ENCODE data around the gene RAB20. TPM values are rescaled to one million over a fixed set of nuclear protein-coding genes. Genes with fewer than 3 reads are reported as not detected.

Gene RAB20
- total RNA-seq, 1 experiment from 2014 or later = 12.3 TPM

GRCh38 chr13:110563463-110563774 is 1.9 kb upstream of the RAB20 start:
- Histone ChIP-seq H3K79me2 (ENCODE audit: insufficient read depth, low read length) (peaks cover 4% of the 10 kb centered on the region; the same call in 1 of the 2 replicates), H3K56ac (ENCODE audit: insufficient read length, low read depth, low read length) (no peak overlapping the region), H2AFZ (ENCODE audit: low read length) (no peak overlapping the region), H3K23me2 (ENCODE audit: insufficient read length, low read depth, low read length, poor library complexity, severe bottlenecking) (peaks cover 4% of the 10 kb centered on the region), H4K91ac (ENCODE audit: insufficient read length, low read depth, low read length) (no peak overlapping the region), H3T11ph (ENCODE audit: low read length) (no peak overlapping the region), H2BK20ac (ENCODE audit: low read depth, low read length, poor library complexity, severe bottlenecking) (no peak overlapping the region), H3K18ac (ENCODE audit: insufficient read length, low read depth, low read length) (no peak overlapping the region), H2BK120ac (ENCODE audit: low read depth, low read length, poor library complexity, severe bottlenecking) (no peak overlapping the region), H2BK5ac (ENCODE audit: insufficient read length, low read length) (no peak overlapping the region), H2AK5ac (ENCODE audit: insufficient read length, low read length) (no peak overlapping the region), H3K4ac (ENCODE audit: low read depth, low read length) (no peak overlapping the region), H2BK15ac (ENCODE audit: low read depth, low read length) (no peak overlapping the region), H3K4me1 (ENCODE audit: insufficient read depth, low read length) (peaks cover 13% of the 10 kb centered on the region; the same call in 1 of the 2 replicates), H3K9me3 (ENCODE audit: control insufficient read depth, low read depth, low read length) (no peaks in the 10 kb centered on the region), H3K4me2 (ENCODE audit: insufficient read depth, insufficient read length, low read length) (no peak overlapping the region), H4K5ac (ENCODE audit: insufficient read length, low read depth, low read length) (no peak overlapping the region), H3K79me1 (ENCODE audit: insufficient read depth, low read depth, low read length, poor library complexity, severe bottlenecking) (no peaks in the 10 kb centered on the region), H3K14ac (ENCODE audit: insufficient read depth, low read length) (no peak overlapping the region), H3K23ac (ENCODE audit: insufficient read length, low read depth, low read length) (no peak overlapping the region), H3K27ac (ENCODE audit: insufficient read length, low read depth, low read length) (no peak overlapping the region), H2BK12ac (ENCODE audit: insufficient read length, low read depth, low read length) (no peak overlapping the region), H3K27me3 (ENCODE audit: insufficient read depth, low read length) (no peaks in the 10 kb centered on the region; the same call in 1 of the 2 replicates), H4K20me1 (ENCODE audit: control insufficient read depth, insufficient read depth, insufficient read length) (no peaks in the 10 kb centered on the region), H4K8ac (replicated peaks; ENCODE audit: insufficient read length, low read depth, low read length) (no peak overlapping the region), H3K9ac (ENCODE audit: extremely low read depth, insufficient read length, low read length) (no peak overlapping the region)
- Mint-ChIP-seq H3K36me3 (ENCODE audit: insufficient read depth in 1 of 3, low read depth in 3 of 3) (peaks cover 0 to 6% (median 2%) of the 10 kb centered on the region in 3 experiments; a peak in 2 of 7 replicates), H3K27ac (no peak overlapping the region), H3K4me1 (peaks cover 29 to 43% of the 10 kb centered on the region in 2 experiments), H3K27me3 (ENCODE audit: low read depth) (peaks cover 15% of the 10 kb centered on the region), H3K4me3 (peak overlapping the region; percentile 15 to 16; a peak in 2 of 5 replicates), H3K9me3 (no peaks in the 10 kb centered on the region; a peak in 1 of 5 replicates)
- WGBS (ENCODE audit: extremely low coverage, insufficient read length, low lambda C conversion rate) = no CpG with 5 or more reads among the region's 9 CpGs
- no peak for TF ChIP-seq CTCF (conservative IDR thresholded peaks at IDR 0.05)
- DNase-seq = no peak
